Measurements from ENCODE around the gene CCDC180.

Gene CCDC180

GRCh38 chr9:97293207-97293721 is 14.2 kb upstream of the CCDC180 start:
- H3K4me3 ChIP-seq (ENCODE audit: extremely low read depth, insufficient read depth, low read length, poor library complexity, severe bottlenecking), result no peak overlapping the region
- H3K9me3 ChIP-seq (ENCODE audit: control insufficient read depth, low read length), result peaks cover 7% of the 10 kb centered on the region
- WGBS, 2 experiments (ENCODE audit: insufficient coverage in 2 of 2), result 47 to 62% methylated on average over 6 of the region's 6 CpGs
- H3K27ac ChIP-seq (ENCODE audit: low read depth, low read length, severe bottlenecking), result no peak overlapping the region
- H3K36me3 ChIP-seq (ENCODE audit: control insufficient read depth, insufficient read depth, low read length), result peaks cover 3% of the 10 kb centered on the region
- peaks cover 5% of the 10 kb centered on the region for H3K4me1 ChIP-seq (ENCODE audit: control insufficient read depth, insufficient read depth, low read length, poor library complexity, severe bottlenecking)

GRCh38 chr9:97293818-97294217 is 13.6 kb upstream of the CCDC180 start:
- Histone ChIP-seq H3K4me3 (ENCODE audit: extremely low read depth, insufficient read depth, low read length, poor library complexity, severe bottlenecking) (no peak overlapping the region), H3K9me3 (ENCODE audit: control insufficient read depth, low read length) (peaks cover 7% of the 10 kb centered on the region), H3K27ac (ENCODE audit: low read depth, low read length, severe bottlenecking) (no peak overlapping the region), H3K36me3 (ENCODE audit: control insufficient read depth, insufficient read depth, low read length) (peaks cover 3% of the 10 kb centered on the region), H3K4me1 (ENCODE audit: control insufficient read depth, insufficient read depth, low read length, poor library complexity, severe bottlenecking) (peaks cover 5% of the 10 kb centered on the region)
- 90 to 91% methylated on average over 5 to 6 of the region's 6 CpGs for WGBS, 2 experiments (ENCODE audit: insufficient coverage in 2 of 2)

- 83% methylated on average over 2 of the region's 2 CpGs; no CpG with 5 or more reads in 1 of the 2 experiments for WGBS, 2 experiments (ENCODE audit: insufficient coverage in 2 of 2)
These were observed 9.6 kb upstream of the CCDC180 start for GRCh38 chr9:97297889-97298288.

GRCh38 chr9:97299809-97300414 is 7.5 kb upstream of the CCDC180 start:
- Histone ChIP-seq H3K4me1 (ENCODE audit: control insufficient read depth, insufficient read depth, low read length, poor library complexity, severe bottlenecking) (no peaks in the 10 kb centered on the region), H3K36me3 (ENCODE audit: control insufficient read depth, insufficient read depth, low read length) (no peaks in the 10 kb centered on the region), H3K9me3 (ENCODE audit: control insufficient read depth, low read length) (peaks cover 7% of the 10 kb centered on the region), H3K4me3 (ENCODE audit: extremely low read depth, insufficient read depth, low read length, poor library complexity, severe bottlenecking) (no peak overlapping the region), H3K27ac (ENCODE audit: low read depth, low read length, severe bottlenecking) (no peak overlapping the region)
- 90 to 100% methylated on average over 1 to 2 of the region's 2 CpGs for WGBS, 2 experiments (ENCODE audit: insufficient coverage in 2 of 2)

More at GRCh38 chr9:97297889-97298288, 9.6 kb upstream of the CCDC180 start:
- Histone ChIP-seq H3K36me3 (ENCODE audit: control insufficient read depth, insufficient read depth, low read length) (no peaks in the 10 kb centered on the region), H3K27ac (ENCODE audit: low read depth, low read length, severe bottlenecking) (no peak overlapping the region), H3K9me3 (ENCODE audit: control insufficient read depth, low read length) (peaks cover 7% of the 10 kb centered on the region), H3K4me1 (ENCODE audit: control insufficient read depth, insufficient read depth, low read length, poor library complexity, severe bottlenecking) (peaks cover 5% of the 10 kb centered on the region), H3K4me3 (ENCODE audit: extremely low read depth, insufficient read depth, low read length, poor library complexity, severe bottlenecking) (no peak overlapping the region)

GRCh38 chr9:97300586-97300985 is 6.9 kb upstream of the CCDC180 start:
- 83 to 92% methylated on average over 1 of the region's 1 CpG for WGBS, 2 experiments (ENCODE audit: insufficient coverage in 2 of 2)
- no peak overlapping the region for H3K27ac ChIP-seq (ENCODE audit: low read depth, low read length, severe bottlenecking)
- H3K36me3 ChIP-seq (ENCODE audit: control insufficient read depth, insufficient read depth, low read length), result no peaks in the 10 kb centered on the region
- H3K4me1 ChIP-seq (ENCODE audit: control insufficient read depth, insufficient read depth, low read length, poor library complexity, severe bottlenecking), result no peaks in the 10 kb centered on the region
- H3K9me3 ChIP-seq (ENCODE audit: control insufficient read depth, low read length), result peaks cover 7% of the 10 kb centered on the region
- H3K4me3 ChIP-seq (ENCODE audit: extremely low read depth, insufficient read depth, low read length, poor library complexity, severe bottlenecking), result no peak overlapping the region

GRCh38 chr9:97301974-97302373 is 5.5 kb upstream of the CCDC180 start:
- no peaks in the 10 kb centered on the region for H3K36me3 ChIP-seq (ENCODE audit: control insufficient read depth, insufficient read depth, low read length)
- peaks cover 7% of the 10 kb centered on the region for H3K9me3 ChIP-seq (ENCODE audit: control insufficient read depth, low read length)
- no peak overlapping the region for H3K4me3 ChIP-seq (ENCODE audit: extremely low read depth, insufficient read depth, low read length, poor library complexity, severe bottlenecking)
- no peak overlapping the region for H3K27ac ChIP-seq (ENCODE audit: low read depth, low read length, severe bottlenecking)
- WGBS, 2 experiments (ENCODE audit: insufficient coverage in 2 of 2), result 100% methylated on average over 2 to 3 of the region's 3 CpGs
- no peaks in the 10 kb centered on the region for H3K4me1 ChIP-seq (ENCODE audit: control insufficient read depth, insufficient read depth, low read length, poor library complexity, severe bottlenecking)

GRCh38 chr9:97304586-97304985 is 2.9 kb upstream of the CCDC180 start:
- H3K36me3 ChIP-seq (ENCODE audit: control insufficient read depth, insufficient read depth, low read length), result peaks cover 2% of the 10 kb centered on the region
- no peak overlapping the region for H3K4me3 ChIP-seq (ENCODE audit: extremely low read depth, insufficient read depth, low read length, poor library complexity, severe bottlenecking)
- no peaks in the 10 kb centered on the region for H3K4me1 ChIP-seq (ENCODE audit: control insufficient read depth, insufficient read depth, low read length, poor library complexity, severe bottlenecking)
- no peaks in the 10 kb centered on the region for H3K9me3 ChIP-seq (ENCODE audit: control insufficient read depth, low read length)
- H3K27ac ChIP-seq (ENCODE audit: low read depth, low read length, severe bottlenecking), result no peak overlapping the region
- WGBS, 2 experiments (ENCODE audit: insufficient coverage in 2 of 2), result no CpG with 5 or more reads among the region's 2 CpGs

- no peak overlapping the region for H3K27ac ChIP-seq (ENCODE audit: low read depth, low read length, severe bottlenecking)
- no peaks in the 10 kb centered on the region for H3K4me1 ChIP-seq (ENCODE audit: control insufficient read depth, insufficient read depth, low read length, poor library complexity, severe bottlenecking)
- H3K4me3 ChIP-seq (ENCODE audit: extremely low read depth, insufficient read depth, low read length, poor library complexity, severe bottlenecking), result no peak overlapping the region
- WGBS, 2 experiments (ENCODE audit: insufficient coverage in 2 of 2), result 82 to 95% methylated on average over 3 of the region's 7 CpGs
- no peaks in the 10 kb centered on the region for H3K9me3 ChIP-seq (ENCODE audit: control insufficient read depth, low read length)
- H3K36me3 ChIP-seq (ENCODE audit: control insufficient read depth, insufficient read depth, low read length), result peaks cover 4% of the 10 kb centered on the region
These were observed 1.8 kb upstream of the CCDC180 start for GRCh38 chr9:97305501-97306298.

- no peak overlapping the region for H3K4me3 ChIP-seq (ENCODE audit: extremely low read depth, insufficient read depth, low read length, poor library complexity, severe bottlenecking)
- no peaks in the 10 kb centered on the region for H3K9me3 ChIP-seq (ENCODE audit: control insufficient read depth, low read length)
- no peak overlapping the region for H3K27ac ChIP-seq (ENCODE audit: low read depth, low read length, severe bottlenecking)
- 15 to 18% methylated on average over 8 to 15 of the region's 19 CpGs for WGBS, 2 experiments (ENCODE audit: insufficient coverage in 2 of 2)
- H3K36me3 ChIP-seq (ENCODE audit: control insufficient read depth, insufficient read depth, low read length), result peaks cover 4% of the 10 kb centered on the region
- H3K4me1 ChIP-seq (ENCODE audit: control insufficient read depth, insufficient read depth, low read length, poor library complexity, severe bottlenecking), result no peaks in the 10 kb centered on the region
These were observed 368 bp upstream of the CCDC180 start for GRCh38 chr9:97307091-97307490.

- no peak overlapping the region for H3K4me3 ChIP-seq (ENCODE audit: extremely low read depth, insufficient read depth, low read length, poor library complexity, severe bottlenecking)
- H3K9me3 ChIP-seq (ENCODE audit: control insufficient read depth, low read length), result no peaks in the 10 kb centered on the region
- no peaks in the 10 kb centered on the region for H3K4me1 ChIP-seq (ENCODE audit: control insufficient read depth, insufficient read depth, low read length, poor library complexity, severe bottlenecking)
- H3K27ac ChIP-seq (ENCODE audit: low read depth, low read length, severe bottlenecking), result no peak overlapping the region
- WGBS, 2 experiments (ENCODE audit: insufficient coverage in 2 of 2), result 83 to 95% methylated on average over 2 to 4 of the region's 5 CpGs
- H3K36me3 ChIP-seq (ENCODE audit: control insufficient read depth, insufficient read depth, low read length), result peaks cover 4% of the 10 kb centered on the region
These were observed 1.8 kb downstream of the CCDC180 start for GRCh38 chr9:97309260-97309659.

- no peak overlapping the region for H3K27ac ChIP-seq (ENCODE audit: low read depth, low read length, severe bottlenecking)
- peaks cover 4% of the 10 kb centered on the region for H3K36me3 ChIP-seq (ENCODE audit: control insufficient read depth, insufficient read depth, low read length)
- no peaks in the 10 kb centered on the region for H3K9me3 ChIP-seq (ENCODE audit: control insufficient read depth, low read length)
- H3K4me1 ChIP-seq (ENCODE audit: control insufficient read depth, insufficient read depth, low read length, poor library complexity, severe bottlenecking), result peaks cover 2% of the 10 kb centered on the region
- H3K4me3 ChIP-seq (ENCODE audit: extremely low read depth, insufficient read depth, low read length, poor library complexity, severe bottlenecking), result no peak overlapping the region
- 82 to 97% methylated on average over 2 of the region's 2 CpGs for WGBS, 2 experiments (ENCODE audit: insufficient coverage in 2 of 2)
These were observed 2.6 kb downstream of the CCDC180 start for GRCh38 chr9:97310023-97310422.

Data from mesodermal cell (in vitro differentiated cells).